ENCODE results near the gene LDB2.

LDB2 gene

GRCh38 chr4:16817286-16817685 lies 81.2 kb downstream of the LDB2 start:
- Mint-ChIP-seq H3K4me1 (ENCODE audit: low read depth) (no peaks in the 10 kb centered on the region), H3K27ac (no peak overlapping the region), H3K36me3 (ENCODE audit: low read depth) (no peaks in the 10 kb centered on the region), H3K9me3 (no peaks in the 10 kb centered on the region), H3K4me3 (no peak overlapping the region), H3K27me3 (ENCODE audit: low read depth) (no peaks in the 10 kb centered on the region)

- no peaks in the 10 kb centered on the region for H3K4me1 Mint-ChIP-seq (ENCODE audit: low read depth)
- no peak overlapping the region for H3K4me3 Mint-ChIP-seq
- no peaks in the 10 kb centered on the region for H3K9me3 Mint-ChIP-seq
- no peak overlapping the region for H3K27ac Mint-ChIP-seq
- H3K36me3 Mint-ChIP-seq (ENCODE audit: low read depth), result no peaks in the 10 kb centered on the region
- H3K27me3 Mint-ChIP-seq (ENCODE audit: low read depth), result no peaks in the 10 kb centered on the region
These were observed 84.1 kb downstream of the LDB2 start for GRCh38 chr4:16814361-16814760.

- Mint-ChIP-seq H3K4me1 (ENCODE audit: low read depth) (no peaks in the 10 kb centered on the region), H3K9me3 (no peaks in the 10 kb centered on the region), H3K27ac (no peak overlapping the region), H3K4me3 (no peak overlapping the region), H3K36me3 (ENCODE audit: low read depth) (no peaks in the 10 kb centered on the region), H3K27me3 (ENCODE audit: low read depth) (peaks cover 4% of the 10 kb centered on the region)
These were observed 86.4 kb downstream of the LDB2 start for GRCh38 chr4:16812041-16812440.

- H3K4me1 Mint-ChIP-seq (ENCODE audit: low read depth), result no peaks in the 10 kb centered on the region
- H3K4me3 Mint-ChIP-seq, result no peak overlapping the region
These were observed 88.5 kb downstream of the LDB2 start for GRCh38 chr4:16809943-16810342.

GRCh38 chr4:16809064-16809463 lies 89.4 kb downstream of the LDB2 start:
- Mint-ChIP-seq H3K4me3 (no peak overlapping the region), H3K36me3 (ENCODE audit: low read depth) (no peaks in the 10 kb centered on the region), H3K4me1 (ENCODE audit: low read depth) (no peaks in the 10 kb centered on the region)

More at GRCh38 chr4:16809943-16810342, 88.5 kb downstream of the LDB2 start:
- Mint-ChIP-seq H3K36me3 (ENCODE audit: low read depth) (no peaks in the 10 kb centered on the region), H3K9me3 (no peaks in the 10 kb centered on the region), H3K27me3 (ENCODE audit: low read depth) (peaks cover 4% of the 10 kb centered on the region), H3K27ac (no peak overlapping the region)

GRCh38 chr4:16807355-16807754 lies 91.1 kb downstream of the LDB2 start:
- Mint-ChIP-seq H3K4me1 (ENCODE audit: low read depth) (no peaks in the 10 kb centered on the region), H3K36me3 (ENCODE audit: low read depth) (no peaks in the 10 kb centered on the region), H3K4me3 (no peak overlapping the region), H3K27ac (no peak overlapping the region), H3K9me3 (no peaks in the 10 kb centered on the region), H3K27me3 (ENCODE audit: low read depth) (peaks cover 4% of the 10 kb centered on the region)

More at GRCh38 chr4:16809064-16809463, 89.4 kb downstream of the LDB2 start:
- Mint-ChIP-seq H3K27me3 (ENCODE audit: low read depth) (peaks cover 4% of the 10 kb centered on the region), H3K27ac (no peak overlapping the region), H3K9me3 (no peaks in the 10 kb centered on the region)

GRCh38 chr4:16804581-16804980 lies 93.9 kb downstream of the LDB2 start:
- no peak overlapping the region for H3K27ac Mint-ChIP-seq
- H3K9me3 Mint-ChIP-seq, result no peaks in the 10 kb centered on the region
- no peaks in the 10 kb centered on the region for H3K4me1 Mint-ChIP-seq (ENCODE audit: low read depth)

GRCh38 chr4:16802044-16802443 lies 96.4 kb downstream of the LDB2 start:
- Mint-ChIP-seq H3K36me3 (ENCODE audit: low read depth) (no peaks in the 10 kb centered on the region), H3K27ac (no peak overlapping the region), H3K27me3 (ENCODE audit: low read depth) (no peaks in the 10 kb centered on the region), H3K4me1 (ENCODE audit: low read depth) (no peaks in the 10 kb centered on the region), H3K9me3 (no peaks in the 10 kb centered on the region), H3K4me3 (no peak overlapping the region)

More at GRCh38 chr4:16804581-16804980, 93.9 kb downstream of the LDB2 start:
- no peaks in the 10 kb centered on the region for H3K36me3 Mint-ChIP-seq (ENCODE audit: low read depth)
- H3K4me3 Mint-ChIP-seq, result no peak overlapping the region
- H3K27me3 Mint-ChIP-seq (ENCODE audit: low read depth), result peaks cover 4% of the 10 kb centered on the region

GRCh38 chr4:16801356-16801755 lies 97.1 kb downstream of the LDB2 start:
- Mint-ChIP-seq H3K36me3 (ENCODE audit: low read depth) (no peaks in the 10 kb centered on the region), H3K9me3 (no peaks in the 10 kb centered on the region), H3K27ac (no peak overlapping the region), H3K4me3 (no peak overlapping the region), H3K4me1 (ENCODE audit: low read depth) (no peaks in the 10 kb centered on the region), H3K27me3 (ENCODE audit: low read depth) (no peaks in the 10 kb centered on the region)

GRCh38 chr4:16794816-16795445 lies 103.5 kb downstream of the LDB2 start:
- Mint-ChIP-seq H3K27me3 (ENCODE audit: low read depth) (no peaks in the 10 kb centered on the region), H3K9me3 (no peaks in the 10 kb centered on the region), H3K36me3 (ENCODE audit: low read depth) (no peaks in the 10 kb centered on the region), H3K4me1 (ENCODE audit: low read depth) (no peaks in the 10 kb centered on the region), H3K27ac (no peak overlapping the region), H3K4me3 (no peak overlapping the region)

GRCh38 chr4:16791460-16791859 lies 107.0 kb downstream of the LDB2 start:
- Mint-ChIP-seq H3K4me3 (no peak overlapping the region), H3K9me3 (no peaks in the 10 kb centered on the region), H3K27me3 (ENCODE audit: low read depth) (no peaks in the 10 kb centered on the region), H3K27ac (no peak overlapping the region), H3K36me3 (ENCODE audit: low read depth) (no peaks in the 10 kb centered on the region), H3K4me1 (ENCODE audit: low read depth) (no peaks in the 10 kb centered on the region)

- Mint-ChIP-seq H3K36me3 (ENCODE audit: low read depth) (no peaks in the 10 kb centered on the region), H3K27ac (no peak overlapping the region), H3K9me3 (no peaks in the 10 kb centered on the region), H3K27me3 (ENCODE audit: low read depth) (no peaks in the 10 kb centered on the region), H3K4me1 (ENCODE audit: low read depth) (no peaks in the 10 kb centered on the region), H3K4me3 (no peak overlapping the region)
These were observed 107.9 kb downstream of the LDB2 start for GRCh38 chr4:16790508-16790907.

- no peaks in the 10 kb centered on the region for H3K4me1 Mint-ChIP-seq (ENCODE audit: low read depth)
- H3K9me3 Mint-ChIP-seq, result no peaks in the 10 kb centered on the region
- no peak overlapping the region for H3K4me3 Mint-ChIP-seq
- no peaks in the 10 kb centered on the region for H3K27me3 Mint-ChIP-seq (ENCODE audit: low read depth)
- H3K27ac Mint-ChIP-seq, result no peak overlapping the region
- no peaks in the 10 kb centered on the region for H3K36me3 Mint-ChIP-seq (ENCODE audit: low read depth)
These were observed 109.6 kb downstream of the LDB2 start for GRCh38 chr4:16788868-16789267.

GRCh38 chr4:16785793-16786527 lies 112.5 kb downstream of the LDB2 start:
- H3K36me3 Mint-ChIP-seq (ENCODE audit: low read depth), result no peaks in the 10 kb centered on the region
- no peak overlapping the region for H3K27ac Mint-ChIP-seq
- H3K4me1 Mint-ChIP-seq (ENCODE audit: low read depth), result no peaks in the 10 kb centered on the region
- H3K9me3 Mint-ChIP-seq, result no peaks in the 10 kb centered on the region
- H3K4me3 Mint-ChIP-seq, result no peak overlapping the region
- no peaks in the 10 kb centered on the region for H3K27me3 Mint-ChIP-seq (ENCODE audit: low read depth)

GRCh38 chr4:16783119-16783518 lies 115.3 kb downstream of the LDB2 start:
- H3K4me1 Mint-ChIP-seq (ENCODE audit: low read depth), result no peaks in the 10 kb centered on the region
- no peaks in the 10 kb centered on the region for H3K9me3 Mint-ChIP-seq
- H3K36me3 Mint-ChIP-seq (ENCODE audit: low read depth), result no peaks in the 10 kb centered on the region
- H3K27me3 Mint-ChIP-seq (ENCODE audit: low read depth), result no peaks in the 10 kb centered on the region
- no peak overlapping the region for H3K4me3 Mint-ChIP-seq
- no peak overlapping the region for H3K27ac Mint-ChIP-seq

Measured in T-helper 1 cell treated with Interleukin-12 subunit alpha and Interleukin-12 subunit beta and Interleukin-4 antibody, amounts not matched to agents 30 μg/mL and 1 μg/mL, for 36 hours (primary cell).